ENCODE measurements around the gene NEU3.
"Not testable (repeated sequence)": the region's sequence is repeated elsewhere in the genome, so short reads cannot be mapped to it uniquely, and the experiment has no call there.

Gene NEU3

DNA sequence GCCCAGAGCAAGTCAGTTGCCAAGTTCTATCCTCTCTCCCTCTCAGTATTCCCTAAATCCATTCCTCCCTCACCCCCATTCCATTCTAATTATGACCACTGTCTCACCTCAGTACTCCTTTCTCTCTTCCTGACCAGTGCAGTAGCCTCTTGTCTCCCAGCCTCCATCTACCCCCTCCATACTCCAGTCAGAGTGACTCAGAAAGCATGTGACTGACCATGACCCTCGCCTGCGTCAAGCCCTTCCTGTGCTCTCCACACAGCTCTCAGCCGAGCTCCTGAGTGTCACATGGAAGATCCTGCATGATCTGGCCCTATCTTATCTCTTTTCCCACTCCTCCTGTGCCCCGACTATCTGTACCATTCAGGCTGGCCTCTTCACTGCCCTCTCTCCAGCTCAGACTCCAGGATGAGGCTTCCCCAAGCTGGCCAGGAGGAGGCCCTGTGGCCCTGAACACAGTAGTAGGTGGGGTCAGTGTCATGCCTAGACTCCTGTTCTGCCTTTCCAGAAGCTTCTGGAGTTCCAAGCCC, 42.6 kb downstream of the NEU3 start:
- DNase-seq = no peak

DNA sequence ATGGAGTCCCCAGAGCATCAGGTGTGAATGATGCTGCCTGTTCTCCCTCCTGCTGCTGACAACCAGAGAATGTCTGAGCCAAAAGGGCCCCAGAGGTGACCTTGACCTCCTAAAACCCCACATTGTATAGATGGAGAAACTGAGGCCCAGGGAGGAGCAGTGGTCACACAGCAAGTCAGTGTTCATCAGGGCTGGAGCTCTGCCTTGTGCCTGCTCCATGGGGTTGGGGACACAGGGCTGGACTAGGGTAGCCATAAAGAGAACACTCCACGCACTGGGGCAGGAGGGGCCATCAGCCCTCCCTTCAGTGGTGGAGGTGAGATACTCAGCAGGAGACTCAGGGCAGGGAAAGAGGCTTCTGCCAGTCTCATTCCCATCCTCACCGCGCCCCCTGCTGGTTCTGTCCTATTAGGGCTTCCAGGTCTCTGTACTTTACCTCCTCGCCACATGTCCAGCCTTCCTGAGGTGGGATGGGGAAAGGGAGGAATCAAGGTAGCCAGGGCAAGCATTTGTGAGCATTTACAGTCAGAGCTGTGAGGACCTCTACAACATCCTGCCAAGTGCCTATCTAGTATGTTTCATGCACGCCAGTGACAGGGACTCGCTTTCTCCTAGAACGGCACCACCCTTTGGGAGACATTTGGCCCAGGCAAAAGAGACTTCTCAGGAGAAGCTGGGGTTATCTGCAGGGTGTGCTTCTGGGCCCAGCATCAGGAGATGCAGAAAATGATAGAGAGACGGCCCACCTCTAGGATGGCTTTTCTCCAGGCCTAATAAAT, 43.2 kb downstream of the NEU3 start:
- DNase-seq = peak; percentile 20 to 46

DNA sequence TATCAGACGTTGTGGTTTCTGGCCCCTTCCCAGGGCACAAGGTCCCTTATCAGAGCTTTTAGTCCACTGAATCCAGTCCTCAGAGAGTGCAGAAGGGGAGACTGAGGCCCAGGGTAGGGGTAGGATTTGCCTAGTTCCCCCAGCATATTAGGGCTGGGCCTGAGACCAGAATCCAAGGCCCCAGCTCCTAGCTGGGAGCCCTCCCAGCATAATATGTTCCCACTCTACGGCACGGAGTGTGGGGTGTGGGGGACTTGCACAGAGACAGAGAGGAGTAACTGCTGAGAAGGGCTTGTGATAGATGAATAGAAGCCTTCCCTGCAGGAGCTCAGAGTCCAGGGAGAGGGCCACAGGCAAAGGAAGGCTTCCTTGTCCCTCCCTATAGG, 43.8 kb downstream of the NEU3 start:
- no peak for DNase-seq

DNA sequence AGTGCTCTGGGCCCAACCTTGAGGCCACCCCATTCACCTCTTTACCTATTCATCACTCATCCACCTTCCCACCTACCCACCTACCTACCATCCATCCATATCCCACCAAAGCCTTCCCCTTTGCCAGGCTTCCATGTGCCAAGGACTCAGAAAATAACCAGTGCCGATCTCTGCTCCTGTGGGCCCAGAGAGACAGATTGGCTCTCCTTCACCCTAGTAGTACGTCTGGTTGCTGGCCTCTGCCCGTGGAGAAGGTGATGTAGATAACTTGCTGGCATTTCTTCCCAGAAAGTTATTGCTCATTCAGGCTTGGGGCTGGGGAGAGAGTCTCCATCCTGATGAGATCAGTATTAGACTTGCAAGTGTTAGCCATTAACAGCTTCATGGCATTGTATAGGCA, 45.2 kb downstream of the NEU3 start:
- DNase-seq = no peak

DNA sequence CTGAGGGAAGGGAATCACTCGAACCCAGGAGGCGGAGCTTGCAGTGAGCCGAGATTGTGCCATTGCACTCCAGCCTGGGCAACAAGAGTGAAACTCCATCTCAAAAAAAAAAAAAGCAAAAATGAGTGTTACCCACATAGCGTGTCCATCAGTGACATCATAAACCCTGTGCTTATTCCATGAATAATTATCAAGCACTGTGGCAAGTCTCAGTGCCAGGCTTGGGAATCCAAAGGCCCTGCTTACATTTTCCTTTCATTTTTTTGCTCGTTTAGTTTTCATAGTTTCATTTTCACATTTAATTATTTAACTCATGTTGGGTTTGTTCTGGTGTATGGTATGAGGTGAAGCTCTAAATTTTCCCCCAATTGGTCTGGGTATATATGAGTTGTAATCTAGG, 46.5 kb downstream of the NEU3 start:
- no peak for DNase-seq

- no peak for DNase-seq
Observed at GRCh38 chr11:75035911-75036565, 47.3 kb downstream of the NEU3 start.

DNA sequence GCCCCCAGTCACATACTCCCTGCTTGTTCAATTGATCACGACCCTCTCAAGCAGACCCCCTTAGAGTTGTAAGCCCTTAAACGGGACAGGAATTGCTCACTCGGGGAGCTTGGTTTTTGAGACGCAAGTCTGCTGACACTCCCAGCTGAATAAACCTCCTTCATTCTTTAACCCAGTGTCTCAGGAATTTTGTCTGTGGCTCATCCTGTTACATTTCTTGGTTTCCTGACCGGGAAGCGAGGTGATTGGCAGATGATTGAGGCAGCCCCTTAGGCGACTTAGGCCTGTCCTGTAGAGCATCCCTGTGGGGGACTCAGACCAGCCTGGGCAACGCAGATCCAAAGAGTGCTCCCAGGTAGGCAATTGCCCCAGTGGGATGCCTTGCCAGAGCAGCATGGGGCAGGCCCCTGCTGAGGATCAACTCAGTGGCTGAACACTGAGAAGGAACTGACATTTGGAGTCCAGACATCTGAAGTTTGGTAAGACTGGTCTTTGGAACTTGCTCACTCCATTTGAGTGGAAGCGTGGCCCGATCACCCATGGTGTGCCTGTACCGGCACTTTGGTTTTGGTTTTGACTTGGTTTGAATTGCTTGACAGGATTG, 51.5 kb downstream of the NEU3 start:
- DNase-seq = no peak

DNA sequence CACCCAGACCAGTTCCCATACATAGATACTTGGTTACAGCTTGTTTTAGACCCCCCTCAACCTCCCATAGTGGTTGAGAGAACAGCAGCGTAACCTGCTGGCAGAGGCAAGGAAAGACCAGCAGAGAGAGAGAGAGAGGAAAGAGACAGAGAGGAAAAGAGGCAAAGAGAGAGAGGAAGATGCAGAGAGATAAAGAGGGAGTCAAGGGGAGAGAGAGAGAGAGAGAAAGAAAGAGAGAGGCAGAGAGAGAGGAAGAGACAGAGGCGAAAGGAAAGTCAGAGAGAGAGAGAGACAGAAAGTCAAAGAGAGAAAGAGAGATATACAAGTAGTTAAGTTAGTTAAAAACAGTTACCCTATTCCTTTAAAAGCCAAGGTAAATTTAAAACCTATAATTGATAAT, 52.5 kb downstream of the NEU3 start:
- DNase-seq = no peak

DNA sequence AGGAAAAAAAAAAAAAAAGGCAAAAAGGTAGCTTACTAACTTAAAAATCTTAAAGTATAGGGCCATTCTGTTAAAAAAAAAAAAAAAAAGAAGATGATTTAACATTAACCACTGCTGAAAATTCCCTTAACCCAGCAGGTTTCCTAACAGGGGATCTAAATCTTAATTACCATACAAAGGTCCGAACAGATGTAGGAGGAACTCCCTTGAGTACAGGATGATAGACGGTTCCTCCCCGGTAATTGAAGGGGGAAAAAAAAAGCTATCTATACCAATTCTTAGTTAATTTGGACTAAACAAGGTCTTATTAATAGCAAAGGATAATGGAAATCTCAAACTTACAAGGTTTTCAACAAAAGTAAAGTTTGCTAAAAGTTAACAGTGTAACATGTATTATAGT, 53.1 kb downstream of the NEU3 start:
- DNase-seq = not testable (repeated sequence)

- DNase-seq = not testable (repeated sequence)
Observed at GRCh38 chr11:75044381-75045170, 55.8 kb downstream of the NEU3 start.

- not testable (repeated sequence) for DNase-seq
Observed at GRCh38 chr11:75046668-75047067, 57.9 kb downstream of the NEU3 start.

GRCh38 chr11:75047191-75047590, 58.5 kb downstream of the NEU3 start:
- no peak for DNase-seq

DNA sequence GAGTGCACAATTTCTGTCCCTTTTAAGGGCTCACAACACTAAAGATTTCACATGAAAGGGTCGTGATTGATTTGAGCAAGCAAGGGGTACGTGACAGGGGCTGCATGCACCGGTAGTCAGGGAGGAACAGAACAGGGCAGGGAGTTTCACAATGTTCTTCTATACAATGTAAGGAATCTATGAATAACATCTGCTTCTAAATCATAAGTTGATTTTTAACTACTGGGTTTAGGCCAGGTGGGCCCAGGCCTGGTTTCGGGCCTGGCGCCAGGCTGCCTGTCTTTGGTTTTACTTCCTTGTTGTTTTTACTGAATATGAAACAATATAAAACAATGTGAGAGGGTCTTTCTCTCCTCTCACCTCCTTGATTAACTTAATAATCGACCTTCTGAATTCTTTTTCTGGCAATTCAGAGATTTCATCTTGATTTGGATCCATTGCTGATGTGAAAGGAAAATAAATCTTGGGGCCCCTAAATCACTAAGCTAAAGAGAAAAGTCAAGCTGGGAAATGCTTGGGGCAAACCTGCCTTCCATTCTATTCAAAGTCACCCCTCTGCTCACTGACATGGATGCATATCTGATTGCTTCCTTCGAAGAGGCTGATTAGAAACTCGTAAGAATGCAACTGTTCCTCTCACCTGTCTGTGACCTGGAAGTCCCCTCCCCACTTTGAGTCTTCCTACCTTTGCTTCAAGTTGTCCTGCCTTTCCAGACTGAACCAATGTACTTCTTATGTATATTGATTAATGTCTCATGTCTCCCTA, 61.0 kb downstream of the NEU3 start:
- not testable (repeated sequence) for DNase-seq

GRCh38 chr11:75050516-75050915, 61.8 kb downstream of the NEU3 start:
- DNase-seq = no peak

- DNase-seq = no peak
Observed at GRCh38 chr11:75051043-75051442, 62.3 kb downstream of the NEU3 start.

DNA sequence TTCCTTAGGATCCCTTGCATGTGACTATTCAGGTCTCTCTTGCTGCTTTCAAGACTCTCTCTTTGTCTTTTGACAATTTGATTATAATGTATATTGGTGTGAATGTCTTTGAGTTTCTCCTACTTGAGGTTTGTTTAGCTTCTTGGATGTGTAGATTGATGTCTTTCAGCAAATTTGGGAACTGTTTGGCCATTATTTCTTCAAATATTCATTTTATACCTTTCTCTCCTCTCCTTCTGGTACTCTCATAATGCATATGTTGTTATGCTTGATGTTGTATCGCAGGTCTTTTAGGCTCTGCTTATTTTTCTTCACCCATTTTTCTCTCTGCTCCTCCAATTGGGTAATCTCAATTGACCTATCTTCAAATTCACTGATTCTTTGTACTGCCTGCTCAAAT, 63.7 kb downstream of the NEU3 start:
- no peak for DNase-seq

DNA sequence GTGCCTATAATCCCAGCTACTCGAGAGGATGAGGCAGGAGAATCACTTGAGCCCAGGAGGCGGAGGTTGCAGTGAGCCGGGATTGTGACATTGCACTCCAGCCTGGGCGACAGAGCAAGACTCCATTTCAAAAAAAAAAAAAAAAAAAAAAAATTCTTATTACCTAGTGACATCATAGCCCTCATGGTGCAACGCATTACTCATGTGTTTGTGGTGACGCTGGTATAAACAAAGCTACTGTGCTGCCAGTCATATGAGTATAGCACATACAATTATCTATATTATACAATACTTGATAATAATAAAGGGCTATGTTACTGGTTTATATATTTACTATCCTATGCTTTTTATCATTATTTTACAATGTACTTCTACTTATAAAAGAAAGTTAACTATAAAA, 66.8 kb downstream of the NEU3 start:
- no peak for DNase-seq

DNA sequence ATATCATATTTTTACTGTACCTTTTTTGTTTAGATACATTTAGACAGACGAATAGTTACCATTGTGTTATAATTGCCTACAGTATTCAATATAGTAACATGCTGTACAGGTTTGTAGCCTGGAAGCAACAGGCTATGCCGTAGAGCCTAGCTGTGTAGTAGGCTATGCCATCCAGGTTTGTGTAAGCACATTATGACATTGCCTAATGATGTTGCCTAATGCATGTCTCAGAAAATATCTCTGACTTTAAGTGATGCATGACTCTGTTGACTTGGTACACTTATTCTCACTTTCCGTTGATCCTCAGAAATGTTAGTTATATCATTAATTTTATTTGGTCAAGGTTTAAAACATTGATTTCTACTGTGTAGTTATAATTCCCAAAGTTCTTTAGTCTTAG, 68.1 kb downstream of the NEU3 start:
- no peak for DNase-seq

- no peak for DNase-seq
Observed at GRCh38 chr11:75059299-75059698, 70.6 kb downstream of the NEU3 start.

DNA sequence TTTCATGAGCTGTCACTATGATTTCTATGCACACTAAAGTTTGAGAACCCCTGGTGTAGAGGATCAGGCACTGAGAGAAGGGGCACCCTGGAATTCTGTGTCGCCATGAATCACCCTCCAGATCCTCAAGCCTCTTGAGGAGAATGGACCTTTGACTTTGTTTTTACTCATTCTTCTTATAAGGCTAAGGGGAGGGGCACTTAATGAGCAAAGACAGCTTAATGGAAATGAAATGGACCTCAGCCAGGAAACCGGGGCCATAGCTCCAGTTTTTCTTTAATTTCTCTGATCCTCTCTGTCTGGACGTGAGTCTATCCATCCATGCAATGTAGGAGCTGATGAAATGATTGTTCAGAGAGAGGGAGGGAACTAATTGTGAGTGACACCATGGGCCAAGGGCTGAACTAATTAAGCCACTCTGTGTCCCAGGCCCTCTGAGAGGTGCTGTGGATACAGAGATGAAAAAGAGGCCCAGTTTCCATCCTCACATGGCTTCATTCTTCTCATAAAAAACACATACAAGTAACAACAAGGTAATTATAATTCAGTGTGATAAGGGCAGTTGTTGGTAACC, 75.1 kb downstream of the NEU3 start:
- DNase-seq = no peak

- no peak for DNase-seq
Observed at GRCh38 chr11:75066061-75066460, 77.3 kb downstream of the NEU3 start.
